K562 (cell line): ENCODE data around the gene MVD. TPM values are rescaled to one million over a fixed set of nuclear protein-coding genes. Genes with fewer than 3 reads are reported as not detected.

Source experiments
- ADNP ChIP-seq: fragments of 200-800 bp; sonication (Bioruptor generic); IDR thresholded peaks from 2 replicates; pipeline ENCODE4 v1.6.1; 2016; ENCODE audit warnings: missing genetic modification characterization, missing compliant biosample characterization
- BHLHE40 ChIP-seq: IDR thresholded peaks from 2 replicates; pipeline ENCODE4 v1.6.1; 2011; ENCODE audit warnings: low read length, improper control_type of control experiment
- CREBBP ChIP-seq: IDR thresholded peaks from one replicate; pipeline ENCODE4 v1.6.1; 2012; ENCODE audit warnings: low read depth, mild to moderate bottlenecking, control low read depth, inconsistent platforms, low read length
- DNMT1 ChIP-seq: fragments of 450-650 bp; IDR thresholded peaks from 2 replicates; pipeline ENCODE4 v1.6.1; 2016; ENCODE audit warnings: antibody characterized with exemption, mild to moderate bottlenecking
- ELF2 ChIP-seq: fragments of 250-450 bp; sonication (Bioruptor Pico); IDR thresholded peaks from 2 replicates; pipeline ENCODE4 v1.5.0; 2021; ENCODE audit warnings: mild to moderate bottlenecking
- FOXP1 ChIP-seq: sonication (generic); formaldehyde crosslinking; IDR thresholded peaks from 2 replicates; pipeline ENCODE4 v1.8.0; 2022; ENCODE audit warnings: mild to moderate bottlenecking, missing genetic modification reagents
- POU5F1 ChIP-seq: fragments of 150-350 bp; IDR thresholded peaks from 2 replicates; pipeline ENCODE4 v1.6.1; 2014; ENCODE audit warnings: borderline replicate concordance, low read length, low read depth, mild to moderate bottlenecking; ENCODE audit not compliant: partially characterized antibody
- RBM39 ChIP-seq: fragments of 200-400 bp; formaldehyde crosslinking; optimal IDR thresholded peaks from 2 replicates; pipeline ENCODE3; 2018; ENCODE audit warnings: low read depth, low read length
- SRSF1 ChIP-seq: fragments of 200-400 bp; formaldehyde crosslinking; IDR thresholded peaks from 2 replicates; pipeline ENCODE4 v1.6.1; 2017; ENCODE audit warnings: mild to moderate bottlenecking, low read depth, low read length, moderate library complexity
- TAF7 ChIP-seq: fragments of 450-650 bp; IDR thresholded peaks from 2 replicates; pipeline ENCODE4 v1.6.1; 2016; ENCODE audit warnings: missing genetic modification characterization, missing compliant biosample characterization
- ZBTB8A ChIP-seq: fragments of 450-650 bp; IDR thresholded peaks from 2 replicates; pipeline ENCODE4 v1.6.1; 2018; ENCODE audit warnings: mild to moderate bottlenecking, moderate library complexity; ENCODE audit not compliant: partially characterized antibody
- ZNF12 ChIP-seq: sonication (generic); formaldehyde crosslinking; IDR thresholded peaks from 2 replicates; pipeline ENCODE4 v1.4.0; 2020; ENCODE audit warnings: mild to moderate bottlenecking, missing genetic modification reagents
- ZNF124 ChIP-seq: sonication (generic); formaldehyde crosslinking; IDR thresholded peaks from 2 replicates; pipeline ENCODE4 v1.8.1; 2022; ENCODE audit warnings: missing genetic modification reagents
- polyA plus RNA-seq, 8 experiments: library from polyadenylated mRNA; depleted of rRNA in 4 of 8; stranded (reverse) in 5 of 8; unstranded in 3 of 8; fragments of >200 nt; fragmentation: Nextera tagmentation in 2 of 8; fragmentation: Illumina TruSeq in 1 of 8; extraction: Ambion mirVana in 2 of 8; extraction: Trizol in 1 of 8; gene quantifications; 2 replicates each; pipeline versions ENCODE4 v1.2.1 to v1.2.3, GENCODE V29; 2011 to 2014; ENCODE audit warnings: inconsistent platforms in 1 of 8, missing spikeins in 1 of 8
- total RNA-seq, 7 experiments: library from RNA; depleted of rRNA in 6 of 7; stranded (reverse); fragments of >200 nt in 6 of 7; fragmentation: Illumina TruSeq in 2 of 7; extraction: Trizol in 2 of 7; gene quantifications; 2 replicates each; pipeline versions ENCODE4 v1.2.1 to v1.2.3, GENCODE V29; 2011 to 2021; ENCODE audit warnings: low replicate concordance in 1 of 7
- TF ChIP-seq, protein P1 (sequence below): fragments of 250-450 bp; sonication (Bioruptor Pico); IDR thresholded peaks from 2 replicates; pipeline ENCODE4 v1.4.0; 2020; ENCODE audit warnings: mild to moderate bottlenecking, moderate library complexity
- TF ChIP-seq, protein P2 (sequence below): fragments of 450-650 bp; IDR thresholded peaks from 2 replicates; pipeline ENCODE4 v1.6.1; 2016; ENCODE audit warnings: borderline replicate concordance
- TF ChIP-seq, protein P3 (sequence below): sonication (generic); formaldehyde crosslinking; IDR thresholded peaks from 2 replicates; pipeline ENCODE4 v1.8.0; 2022; ENCODE audit warnings: mild to moderate bottlenecking, missing genetic modification reagents
- TF ChIP-seq, protein P4 (sequence below): sonication (generic); formaldehyde crosslinking; IDR thresholded peaks from 2 replicates; pipeline ENCODE4 v1.8.0; 2023; ENCODE audit warnings: mild to moderate bottlenecking, missing genetic modification reagents
- TF ChIP-seq, protein P5 (sequence below), 3 experiments: fragments of 200-800 bp in 1 of 3; sonication (Bioruptor generic) in 1 of 3; sonication (generic) in 1 of 3; formaldehyde crosslinking in 1 of 3; IDR thresholded peaks; 2 replicates each; pipeline versions ENCODE4 v1.6.1 to v1.8.0; 2016 to 2022; ENCODE audit warnings: mild to moderate bottlenecking in 2 of 3, missing compliant biosample characterization in 2 of 3, missing genetic modification characterization in 2 of 3, missing genetic modification reagents in 1 of 3

MVD gene
- total and polyA plus RNA-seq, 9 of the 15 experiments (the other 6 are each of a cell fraction or from before 2014, with no cell fraction given) = 12.2 to 141 (median 45.3) TPM

DNA sequence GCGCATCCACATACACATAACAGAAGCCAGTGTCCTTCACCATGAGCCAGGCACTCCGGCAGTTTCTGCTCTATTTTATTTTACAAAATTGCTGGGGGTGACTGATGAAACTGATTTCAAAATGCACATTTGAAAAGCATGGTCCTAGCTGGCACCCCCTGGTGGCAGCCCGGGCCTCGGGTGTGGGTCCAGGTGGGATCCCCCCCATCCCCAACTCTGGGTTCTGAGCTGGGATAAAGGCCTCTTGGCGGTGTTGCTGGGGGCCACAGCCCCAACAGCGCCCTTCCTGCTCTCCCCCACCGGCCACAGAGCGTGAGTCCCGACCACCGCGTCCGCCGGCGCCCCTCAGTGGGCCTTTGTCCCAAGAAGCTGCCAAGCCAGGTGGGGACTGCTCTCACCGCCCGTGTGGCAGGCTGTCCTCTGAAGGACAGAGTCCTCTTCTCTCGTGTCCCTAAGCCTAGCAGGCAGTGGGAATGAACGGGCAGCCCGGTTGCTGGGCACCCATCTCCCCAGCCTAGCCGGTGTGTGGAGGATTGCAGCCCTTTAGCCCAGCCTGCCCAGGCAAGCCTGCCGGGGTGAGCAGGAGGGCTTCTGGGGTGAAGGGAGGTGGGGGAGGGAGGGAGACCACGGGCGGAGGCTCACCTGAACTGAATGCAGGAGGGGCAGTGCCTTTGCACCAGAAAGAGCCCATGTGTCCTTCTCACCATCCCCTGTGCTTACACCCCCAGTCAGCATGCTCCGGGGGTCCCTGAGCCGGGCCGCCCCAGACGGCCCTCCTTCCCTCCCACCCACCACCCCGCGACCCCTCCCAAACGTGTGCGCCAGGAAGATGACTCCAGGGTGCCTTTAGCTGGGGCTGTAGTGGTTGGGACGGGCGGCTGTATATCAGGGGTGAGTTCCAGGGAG is 22.5 kb upstream of the MVD start (continued):
- TF ChIP-seq RBM39 (no peak), POU5F1 (no peak), TAF7 (no peak), BHLHE40 (no peak), CREBBP (no peak), ZNF12 (CRISPR knock-in tag) (no peak), ELF2 (CRISPR knock-in tag) (no peak), ZBTB8A (no peak), DNMT1 (no peak), FOXP1 (no peak), ADNP (tag) (no peak), SRSF1 (no peak), ZNF124 (CRISPR knock-in tag) (no peak)
- TF ChIP-seq, protein P1, sequence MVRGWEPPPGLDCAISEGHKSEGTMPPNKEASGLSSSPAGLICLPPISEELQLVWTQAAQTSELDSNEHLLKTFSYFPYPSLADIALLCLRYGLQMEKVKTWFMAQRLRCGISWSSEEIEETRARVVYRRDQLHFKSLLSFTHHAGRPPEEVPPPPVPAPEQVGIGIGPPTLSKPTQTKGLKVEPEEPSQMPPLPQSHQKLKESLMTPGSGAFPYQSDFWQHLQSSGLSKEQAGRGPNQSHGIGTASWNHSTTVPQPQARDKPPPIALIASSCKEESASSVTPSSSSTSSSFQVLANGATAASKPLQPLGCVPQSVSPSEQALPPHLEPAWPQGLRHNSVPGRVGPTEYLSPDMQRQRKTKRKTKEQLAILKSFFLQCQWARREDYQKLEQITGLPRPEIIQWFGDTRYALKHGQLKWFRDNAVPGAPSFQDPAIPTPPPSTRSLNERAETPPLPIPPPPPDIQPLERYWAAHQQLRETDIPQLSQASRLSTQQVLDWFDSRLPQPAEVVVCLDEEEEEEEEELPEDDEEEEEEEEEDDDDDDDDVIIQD (CRISPR knock-in tag) = no peak
- TF ChIP-seq, protein P2, sequence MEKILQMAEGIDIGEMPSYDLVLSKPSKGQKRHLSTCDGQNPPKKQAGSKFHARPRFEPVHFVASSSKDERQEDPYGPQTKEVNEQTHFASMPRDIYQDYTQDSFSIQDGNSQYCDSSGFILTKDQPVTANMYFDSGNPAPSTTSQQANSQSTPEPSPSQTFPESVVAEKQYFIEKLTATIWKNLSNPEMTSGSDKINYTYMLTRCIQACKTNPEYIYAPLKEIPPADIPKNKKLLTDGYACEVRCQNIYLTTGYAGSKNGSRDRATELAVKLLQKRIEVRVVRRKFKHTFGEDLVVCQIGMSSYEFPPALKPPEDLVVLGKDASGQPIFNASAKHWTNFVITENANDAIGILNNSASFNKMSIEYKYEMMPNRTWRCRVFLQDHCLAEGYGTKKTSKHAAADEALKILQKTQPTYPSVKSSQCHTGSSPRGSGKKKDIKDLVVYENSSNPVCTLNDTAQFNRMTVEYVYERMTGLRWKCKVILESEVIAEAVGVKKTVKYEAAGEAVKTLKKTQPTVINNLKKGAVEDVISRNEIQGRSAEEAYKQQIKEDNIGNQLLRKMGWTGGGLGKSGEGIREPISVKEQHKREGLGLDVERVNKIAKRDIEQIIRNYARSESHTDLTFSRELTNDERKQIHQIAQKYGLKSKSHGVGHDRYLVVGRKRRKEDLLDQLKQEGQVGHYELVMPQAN = no peak
- TF ChIP-seq, protein P3, sequence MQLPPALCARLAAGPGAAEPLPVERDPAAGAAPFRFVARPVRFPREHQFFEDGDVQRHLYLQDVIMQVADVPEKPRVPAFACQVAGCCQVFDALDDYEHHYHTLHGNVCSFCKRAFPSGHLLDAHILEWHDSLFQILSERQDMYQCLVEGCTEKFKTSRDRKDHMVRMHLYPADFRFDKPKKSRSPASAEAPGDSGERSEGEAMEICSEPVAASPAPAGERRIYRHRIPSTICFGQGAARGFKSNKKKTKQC = no peak
- TF ChIP-seq, protein P4, sequence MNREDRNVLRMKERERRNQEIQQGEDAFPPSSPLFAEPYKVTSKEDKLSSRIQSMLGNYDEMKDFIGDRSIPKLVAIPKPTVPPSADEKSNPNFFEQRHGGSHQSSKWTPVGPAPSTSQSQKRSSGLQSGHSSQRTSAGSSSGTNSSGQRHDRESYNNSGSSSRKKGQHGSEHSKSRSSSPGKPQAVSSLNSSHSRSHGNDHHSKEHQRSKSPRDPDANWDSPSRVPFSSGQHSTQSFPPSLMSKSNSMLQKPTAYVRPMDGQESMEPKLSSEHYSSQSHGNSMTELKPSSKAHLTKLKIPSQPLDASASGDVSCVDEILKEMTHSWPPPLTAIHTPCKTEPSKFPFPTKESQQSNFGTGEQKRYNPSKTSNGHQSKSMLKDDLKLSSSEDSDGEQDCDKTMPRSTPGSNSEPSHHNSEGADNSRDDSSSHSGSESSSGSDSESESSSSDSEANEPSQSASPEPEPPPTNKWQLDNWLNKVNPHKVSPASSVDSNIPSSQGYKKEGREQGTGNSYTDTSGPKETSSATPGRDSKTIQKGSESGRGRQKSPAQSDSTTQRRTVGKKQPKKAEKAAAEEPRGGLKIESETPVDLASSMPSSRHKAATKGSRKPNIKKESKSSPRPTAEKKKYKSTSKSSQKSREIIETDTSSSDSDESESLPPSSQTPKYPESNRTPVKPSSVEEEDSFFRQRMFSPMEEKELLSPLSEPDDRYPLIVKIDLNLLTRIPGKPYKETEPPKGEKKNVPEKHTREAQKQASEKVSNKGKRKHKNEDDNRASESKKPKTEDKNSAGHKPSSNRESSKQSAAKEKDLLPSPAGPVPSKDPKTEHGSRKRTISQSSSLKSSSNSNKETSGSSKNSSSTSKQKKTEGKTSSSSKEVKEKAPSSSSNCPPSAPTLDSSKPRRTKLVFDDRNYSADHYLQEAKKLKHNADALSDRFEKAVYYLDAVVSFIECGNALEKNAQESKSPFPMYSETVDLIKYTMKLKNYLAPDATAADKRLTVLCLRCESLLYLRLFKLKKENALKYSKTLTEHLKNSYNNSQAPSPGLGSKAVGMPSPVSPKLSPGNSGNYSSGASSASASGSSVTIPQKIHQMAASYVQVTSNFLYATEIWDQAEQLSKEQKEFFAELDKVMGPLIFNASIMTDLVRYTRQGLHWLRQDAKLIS (CRISPR knock-in tag) = no peak
- TF ChIP-seq, protein P5, sequence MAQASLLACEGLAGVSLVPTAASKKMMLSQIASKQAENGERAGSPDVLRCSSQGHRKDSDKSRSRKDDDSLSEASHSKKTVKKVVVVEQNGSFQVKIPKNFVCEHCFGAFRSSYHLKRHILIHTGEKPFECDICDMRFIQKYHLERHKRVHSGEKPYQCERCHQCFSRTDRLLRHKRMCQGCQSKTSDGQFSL (CRISPR knock-in tag; IDR thresholded peaks at IDR 0.05) = peak; percentile 89
- TF ChIP-seq, protein P5 (tag; IDR thresholded peaks at IDR 0.05) = peak in 1 of 2 experiments; percentile 66; a peak in 2 of 4 replicates
